HUES48 (cell line): ENCODE measurements around the gene RNF220.
A peak's percentile ranks its signal among the peaks of the same experiment; 100 is the strongest.

Experiments
- H3K27ac ChIP-seq: one replicate; pipeline ENCODE4 v1.7.0; 2013; ENCODE audit warnings: low read depth, low read length, inconsistent platforms
- H3K27me3 ChIP-seq: 2 replicates; pipeline ENCODE4 v1.6.1; 2013; ENCODE audit warnings: mild to moderate bottlenecking, low read length; ENCODE audit not compliant: control insufficient read depth, insufficient read depth
- H3K36me3 ChIP-seq: 2 replicates; pipeline ENCODE4 v1.6.1; 2013; ENCODE audit warnings: low read length; ENCODE audit not compliant: control insufficient read depth, insufficient read depth
- H3K4me1 ChIP-seq: 2 replicates; pipeline ENCODE4 v1.6.1; 2013; ENCODE audit warnings: mild to moderate bottlenecking, low read length; ENCODE audit not compliant: control insufficient read depth, insufficient read depth
- H3K4me3 ChIP-seq: 2 replicates; pipeline ENCODE4 v1.5.1; 2013; ENCODE audit warnings: mild to moderate bottlenecking, low read depth, low read length
- H3K9ac ChIP-seq: 2 replicates; pipeline ENCODE4 v1.6.1; 2013; ENCODE audit warnings: mild to moderate bottlenecking, low read depth, low read length, moderate library complexity
- H3K9me3 ChIP-seq: 2 replicates; pipeline ENCODE4 v1.6.1; 2013; ENCODE audit warnings: low read length; ENCODE audit not compliant: control insufficient read depth, insufficient read depth

The RNF220 gene

GRCh38 chr1:44645476-44646244 is 240.6 kb downstream of the RNF220 start:
- no peak overlapping the region for H3K9ac ChIP-seq
- peaks cover 5% of the 10 kb centered on the region; the same call in 1 of the 2 replicates for H3K4me1 ChIP-seq
- no peak overlapping the region for H3K27ac ChIP-seq
- H3K4me3 ChIP-seq = no peak overlapping the region
- H3K9me3 ChIP-seq = no peaks in the 10 kb centered on the region
- H3K36me3 ChIP-seq = peaks cover 98% of the 10 kb centered on the region
- no peaks in the 10 kb centered on the region for H3K27me3 ChIP-seq

- Histone ChIP-seq H3K27me3 (no peaks in the 10 kb centered on the region), H3K27ac (no peak overlapping the region), H3K36me3 (peaks cover 98% of the 10 kb centered on the region), H3K4me3 (no peak overlapping the region), H3K9me3 (no peaks in the 10 kb centered on the region), H3K4me1 (peaks cover 5% of the 10 kb centered on the region; the same call in 1 of the 2 replicates), H3K9ac (no peak overlapping the region)
Measured at GRCh38 chr1:44646261-44647110, 241.4 kb downstream of the RNF220 start.

GRCh38 chr1:44647896-44648295 is 242.8 kb downstream of the RNF220 start:
- Histone ChIP-seq H3K4me1 (peaks cover 5% of the 10 kb centered on the region; the same call in 1 of the 2 replicates), H3K4me3 (no peak overlapping the region), H3K27me3 (no peaks in the 10 kb centered on the region), H3K9me3 (no peaks in the 10 kb centered on the region), H3K9ac (no peak overlapping the region), H3K27ac (no peak overlapping the region), H3K36me3 (peaks cover 87% of the 10 kb centered on the region)

GRCh38 chr1:44648529-44649250 is 243.6 kb downstream of the RNF220 start:
- H3K27ac ChIP-seq = no peak overlapping the region
- no peak overlapping the region for H3K9ac ChIP-seq
- peaks cover 11% of the 10 kb centered on the region; the same call in 1 of the 2 replicates for H3K4me1 ChIP-seq
- H3K36me3 ChIP-seq = peaks cover 79% of the 10 kb centered on the region
- H3K27me3 ChIP-seq = no peaks in the 10 kb centered on the region
- H3K4me3 ChIP-seq = no peak overlapping the region
- no peaks in the 10 kb centered on the region for H3K9me3 ChIP-seq

- no peak overlapping the region for H3K9ac ChIP-seq
- no peak overlapping the region for H3K4me3 ChIP-seq
- H3K9me3 ChIP-seq = no peaks in the 10 kb centered on the region
- H3K27ac ChIP-seq = no peak overlapping the region
- H3K36me3 ChIP-seq = peaks cover 68% of the 10 kb centered on the region
- H3K4me1 ChIP-seq = peaks cover 11% of the 10 kb centered on the region; the same call in 1 of the 2 replicates
- H3K27me3 ChIP-seq = no peaks in the 10 kb centered on the region
Measured at GRCh38 chr1:44649788-44650158, 244.7 kb downstream of the RNF220 start.

- H3K9me3 ChIP-seq = no peaks in the 10 kb centered on the region
- peaks cover 11% of the 10 kb centered on the region; the same call in 1 of the 2 replicates for H3K4me1 ChIP-seq
- H3K27me3 ChIP-seq = no peaks in the 10 kb centered on the region
- H3K9ac ChIP-seq = no peak overlapping the region
- H3K27ac ChIP-seq = peak overlapping the region; percentile 33
- peaks cover 63% of the 10 kb centered on the region for H3K36me3 ChIP-seq
- H3K4me3 ChIP-seq = no peak overlapping the region
Measured at GRCh38 chr1:44650159-44650831, 245.2 kb downstream of the RNF220 start.

- H3K4me1 ChIP-seq = peaks cover 11% of the 10 kb centered on the region; the same call in 1 of the 2 replicates
- H3K27me3 ChIP-seq = no peaks in the 10 kb centered on the region
- no peak overlapping the region for H3K27ac ChIP-seq
- no peaks in the 10 kb centered on the region for H3K9me3 ChIP-seq
- H3K4me3 ChIP-seq = no peak overlapping the region
- peaks cover 55% of the 10 kb centered on the region for H3K36me3 ChIP-seq
- H3K9ac ChIP-seq = no peak overlapping the region
Measured at GRCh38 chr1:44651069-44651468, 246.0 kb downstream of the RNF220 start.

- H3K27ac ChIP-seq = no peak overlapping the region
- no peak overlapping the region for H3K9ac ChIP-seq
- no peaks in the 10 kb centered on the region for H3K27me3 ChIP-seq
- no peaks in the 10 kb centered on the region for H3K9me3 ChIP-seq
- peaks cover 11% of the 10 kb centered on the region; the same call in 1 of the 2 replicates for H3K4me1 ChIP-seq
- peaks cover 41% of the 10 kb centered on the region for H3K36me3 ChIP-seq
- H3K4me3 ChIP-seq = no peak overlapping the region
Measured at GRCh38 chr1:44652445-44653106, 247.5 kb downstream of the RNF220 start.

GRCh38 chr1:44653107-44653964 is 248.3 kb downstream of the RNF220 start:
- Histone ChIP-seq H3K9me3 (no peaks in the 10 kb centered on the region), H3K27ac (no peak overlapping the region), H3K4me3 (no peak overlapping the region), H3K36me3 (peaks cover 34% of the 10 kb centered on the region), H3K4me1 (peaks cover 11% of the 10 kb centered on the region; the same call in 1 of the 2 replicates), H3K27me3 (no peaks in the 10 kb centered on the region), H3K9ac (no peak overlapping the region)
